Muscle layer of colon (tissue), 2 donors: ENCODE measurements around the gene ANGEL2.

Experiments
- H3K27ac ChIP-seq: one replicate; pipeline ENCODE4 v1.7.0; 2013; ENCODE audit warnings: low read depth, mild to moderate bottlenecking, low read length, moderate library complexity
- H3K27me3 ChIP-seq, 2 donors: one replicate each; pipeline ENCODE4 v1.7.0; 2013; ENCODE audit warnings: low read length in 2 of 2, mild to moderate bottlenecking in 2 of 2; ENCODE audit not compliant: insufficient read depth in 2 of 2, control insufficient read depth in 1 of 2
- H3K36me3 ChIP-seq: one replicate; pipeline ENCODE4 v1.7.0; 2013; ENCODE audit warnings: mild to moderate bottlenecking, low read length; ENCODE audit not compliant: insufficient read depth
- H3K4me1 ChIP-seq: one replicate; pipeline ENCODE4 v1.7.0; 2013; ENCODE audit warnings: mild to moderate bottlenecking, low read length; ENCODE audit not compliant: insufficient read depth
- H3K4me3 ChIP-seq, 2 donors: one replicate each; pipeline ENCODE4 v1.7.0; 2013; ENCODE audit warnings: low read length in 2 of 2, low read depth in 1 of 2, mild to moderate bottlenecking in 1 of 2, moderate library complexity in 1 of 2
- H3K9ac ChIP-seq: one replicate; pipeline ENCODE4 v1.7.0; 2013; ENCODE audit warnings: low read length
- H3K9me3 ChIP-seq: one replicate; pipeline ENCODE4 v1.7.0; 2013; ENCODE audit warnings: mild to moderate bottlenecking, low read length
- donor health status: abdominal sarcoma.
- donor health status: Adenocarcinoma of cecum.

The ANGEL2 gene, protein sequence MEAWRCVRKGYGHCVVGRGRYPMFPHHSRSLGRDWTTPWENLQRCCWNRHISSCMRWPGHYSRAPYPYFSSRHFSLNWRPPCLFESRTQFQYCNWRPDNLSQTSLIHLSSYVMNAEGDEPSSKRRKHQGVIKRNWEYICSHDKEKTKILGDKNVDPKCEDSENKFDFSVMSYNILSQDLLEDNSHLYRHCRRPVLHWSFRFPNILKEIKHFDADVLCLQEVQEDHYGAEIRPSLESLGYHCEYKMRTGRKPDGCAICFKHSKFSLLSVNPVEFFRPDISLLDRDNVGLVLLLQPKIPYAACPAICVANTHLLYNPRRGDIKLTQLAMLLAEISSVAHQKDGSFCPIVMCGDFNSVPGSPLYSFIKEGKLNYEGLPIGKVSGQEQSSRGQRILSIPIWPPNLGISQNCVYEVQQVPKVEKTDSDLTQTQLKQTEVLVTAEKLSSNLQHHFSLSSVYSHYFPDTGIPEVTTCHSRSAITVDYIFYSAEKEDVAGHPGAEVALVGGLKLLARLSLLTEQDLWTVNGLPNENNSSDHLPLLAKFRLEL

DNA sequence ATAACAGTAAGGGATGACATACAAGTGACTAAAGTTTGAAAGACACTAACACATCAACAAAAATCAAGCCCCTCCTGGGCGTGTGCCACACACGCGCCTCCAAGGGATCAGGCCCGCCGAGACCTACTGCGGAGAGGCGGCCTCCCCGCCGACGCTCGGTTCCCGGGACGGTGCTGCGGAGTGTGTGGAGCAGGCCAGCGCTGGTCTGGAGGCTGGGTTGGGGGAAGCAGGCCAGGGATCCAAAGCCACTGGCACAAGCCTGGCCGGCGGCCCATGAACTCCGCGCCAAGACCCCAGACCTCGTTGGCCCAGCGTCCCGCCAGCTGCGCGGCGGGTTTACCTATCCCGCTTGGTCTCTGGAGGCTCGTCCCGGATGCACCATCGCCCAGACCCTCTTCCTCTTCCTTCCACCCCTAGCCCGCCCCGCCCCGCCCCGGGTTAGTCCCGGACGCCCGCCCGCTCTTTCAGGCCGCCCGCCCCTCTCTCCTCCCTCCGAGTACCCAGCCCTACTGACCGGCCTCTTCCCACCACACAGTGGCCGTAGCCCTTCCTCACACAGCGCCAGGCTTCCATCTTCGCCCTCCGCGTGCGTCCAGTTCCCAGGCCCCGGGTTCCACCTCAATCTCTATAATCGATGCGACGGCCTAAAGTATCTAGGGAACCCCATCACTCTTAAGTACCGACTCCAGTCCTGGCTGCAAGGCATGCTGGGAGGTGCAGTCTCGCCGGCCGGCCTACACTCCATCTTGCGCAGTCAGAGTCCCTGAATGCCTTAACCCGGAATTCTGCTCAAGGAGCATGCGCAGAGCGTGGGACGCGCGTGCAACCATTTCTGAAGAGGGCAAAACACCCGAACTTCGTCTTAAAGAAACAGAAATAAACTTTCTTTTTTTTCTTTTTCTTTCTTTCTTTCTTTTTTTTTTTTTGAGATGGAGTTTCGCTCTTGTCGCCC lies at the start of gene ANGEL2:
ANGEL2 (minus strand) TSS at position 769 of the 952 bp plus-strand sequence; CDS start at position 573, 196 bp downstream.
- H3K9me3 ChIP-seq, result no peaks in the 10 kb centered on the region
- H3K4me3 ChIP-seq, result peak within 1 kb of the TSS; percentile 45 to 80
- H3K27ac ChIP-seq, result peak within 1 kb of the TSS; percentile 87
- peak within 1 kb of the TSS; percentile 82 for H3K9ac ChIP-seq
- peaks cover 14% of the 10 kb centered on the region for H3K36me3 ChIP-seq
- H3K4me1 ChIP-seq, result peaks cover 5% of the 10 kb centered on the region
- H3K27me3 ChIP-seq, result no peaks in the 10 kb centered on the region

DNA sequence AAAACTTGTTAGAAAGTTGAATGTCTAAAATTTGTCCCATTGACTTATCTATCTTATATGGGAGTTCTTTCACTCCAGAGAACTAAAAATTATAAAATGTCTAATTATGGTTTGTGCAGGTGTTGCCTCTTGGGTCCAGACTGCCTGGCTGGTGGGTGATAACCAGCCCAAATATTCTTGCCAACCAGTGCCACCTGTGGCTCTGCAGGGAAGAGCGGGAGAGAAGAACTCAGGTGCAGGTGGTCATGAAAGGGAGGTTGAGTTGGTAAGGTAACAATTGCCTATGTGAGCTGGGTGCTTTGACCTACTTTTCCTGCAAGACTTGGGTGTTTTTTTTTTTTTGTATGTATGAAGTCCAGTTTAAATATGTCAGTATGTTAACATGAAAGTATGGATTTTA lies 45.6 kb upstream of the ANGEL2 start:
- H3K4me3 ChIP-seq, result no peak overlapping the region
- H3K36me3 ChIP-seq, result no peaks in the 10 kb centered on the region
- no peak overlapping the region for H3K27ac ChIP-seq
- no peak overlapping the region for H3K9ac ChIP-seq
- no peaks in the 10 kb centered on the region for H3K27me3 ChIP-seq
- H3K9me3 ChIP-seq, result no peaks in the 10 kb centered on the region
- H3K4me1 ChIP-seq, result no peaks in the 10 kb centered on the region

DNA sequence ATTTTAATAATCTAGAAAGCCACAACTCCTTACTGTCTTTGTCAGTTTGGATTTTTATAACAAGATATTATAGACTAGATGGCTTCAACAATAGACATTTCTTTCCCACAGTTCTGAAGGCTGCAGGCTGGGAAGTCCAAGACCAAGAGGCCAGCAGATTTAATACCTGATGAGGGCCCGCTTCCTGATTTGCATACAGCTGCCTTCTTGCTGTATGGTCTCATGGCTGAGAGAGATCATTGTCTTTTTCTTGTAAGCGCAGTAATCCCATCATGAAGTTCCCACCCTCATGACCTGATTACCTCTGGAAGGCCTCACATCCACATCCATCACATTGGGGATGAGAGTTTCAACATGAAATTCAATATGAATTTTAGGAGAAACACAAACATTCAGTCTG lies 45.2 kb upstream of the ANGEL2 start:
- no peaks in the 10 kb centered on the region for H3K4me1 ChIP-seq
- no peak overlapping the region for H3K9ac ChIP-seq
- H3K4me3 ChIP-seq, result no peak overlapping the region
- H3K9me3 ChIP-seq, result no peaks in the 10 kb centered on the region
- H3K27ac ChIP-seq, result no peak overlapping the region
- H3K36me3 ChIP-seq, result no peaks in the 10 kb centered on the region
- H3K27me3 ChIP-seq, result no peaks in the 10 kb centered on the region

DNA sequence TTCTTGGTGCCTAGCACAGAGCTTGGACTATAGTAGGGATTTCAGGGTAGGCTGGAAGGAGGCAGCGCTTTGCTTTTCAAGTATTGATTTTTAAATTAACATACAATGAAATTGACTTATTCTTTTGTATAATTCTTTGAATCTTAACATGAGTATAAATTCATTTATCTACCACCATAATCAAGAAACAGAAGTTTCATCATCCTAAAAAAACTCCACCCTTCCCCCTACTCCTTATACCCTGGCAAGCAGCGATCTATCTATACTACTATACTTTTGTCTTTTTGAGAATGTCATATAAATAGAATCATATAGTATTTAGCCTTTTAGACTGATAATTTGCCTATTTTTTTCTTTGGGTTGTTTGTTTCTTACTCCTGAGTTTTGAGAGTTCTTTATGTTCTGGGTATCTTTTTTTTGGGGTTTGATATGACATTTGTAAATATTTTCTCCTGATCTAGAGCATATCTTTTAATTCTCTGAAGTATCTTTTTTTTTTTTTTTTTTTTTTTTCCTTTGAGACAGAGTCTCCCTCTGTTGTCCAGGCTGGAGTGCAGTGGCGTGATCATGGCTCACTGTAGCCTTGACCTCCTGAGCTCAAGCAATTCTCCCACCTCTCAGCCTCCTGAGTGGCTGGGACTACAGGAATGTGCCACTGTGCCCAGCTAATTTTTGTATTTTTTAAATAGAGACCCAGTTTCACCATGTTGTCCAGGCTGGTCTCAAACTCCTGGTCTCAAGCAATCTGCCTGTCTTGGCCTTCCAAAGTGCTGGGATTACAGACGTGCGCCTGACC lies 41.8 kb upstream of the ANGEL2 start:
- Histone ChIP-seq H3K4me3 (no peak overlapping the region), H3K27me3 (no peaks in the 10 kb centered on the region), H3K4me1 (peaks cover 11% of the 10 kb centered on the region), H3K9me3 (no peaks in the 10 kb centered on the region), H3K9ac (no peak overlapping the region), H3K27ac (no peak overlapping the region), H3K36me3 (no peaks in the 10 kb centered on the region)

DNA sequence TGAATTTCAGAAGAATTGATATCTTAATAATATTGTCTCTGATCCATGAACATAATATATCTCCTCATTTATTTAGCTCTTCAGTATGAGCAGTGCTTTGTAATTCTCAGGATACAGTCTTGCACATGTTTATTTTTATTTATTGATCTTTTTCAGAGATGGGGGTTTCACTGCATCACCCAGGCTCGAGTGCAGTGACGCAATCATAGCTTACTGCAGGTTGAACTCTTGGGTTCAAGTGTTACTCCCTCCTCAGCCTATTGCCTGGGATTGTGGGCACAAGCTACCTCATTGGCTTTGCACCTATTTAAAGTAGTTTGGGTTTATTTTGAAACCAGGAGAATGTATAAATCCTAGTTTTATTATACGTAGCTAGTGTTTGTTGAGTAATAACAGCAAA lies 40.1 kb upstream of the ANGEL2 start:
- H3K27me3 ChIP-seq, result no peaks in the 10 kb centered on the region
- H3K9ac ChIP-seq, result no peak overlapping the region
- no peaks in the 10 kb centered on the region for H3K36me3 ChIP-seq
- no peak overlapping the region for H3K27ac ChIP-seq
- peaks cover 18% of the 10 kb centered on the region for H3K4me1 ChIP-seq
- H3K4me3 ChIP-seq, result no peak overlapping the region
- H3K9me3 ChIP-seq, result no peaks in the 10 kb centered on the region

DNA sequence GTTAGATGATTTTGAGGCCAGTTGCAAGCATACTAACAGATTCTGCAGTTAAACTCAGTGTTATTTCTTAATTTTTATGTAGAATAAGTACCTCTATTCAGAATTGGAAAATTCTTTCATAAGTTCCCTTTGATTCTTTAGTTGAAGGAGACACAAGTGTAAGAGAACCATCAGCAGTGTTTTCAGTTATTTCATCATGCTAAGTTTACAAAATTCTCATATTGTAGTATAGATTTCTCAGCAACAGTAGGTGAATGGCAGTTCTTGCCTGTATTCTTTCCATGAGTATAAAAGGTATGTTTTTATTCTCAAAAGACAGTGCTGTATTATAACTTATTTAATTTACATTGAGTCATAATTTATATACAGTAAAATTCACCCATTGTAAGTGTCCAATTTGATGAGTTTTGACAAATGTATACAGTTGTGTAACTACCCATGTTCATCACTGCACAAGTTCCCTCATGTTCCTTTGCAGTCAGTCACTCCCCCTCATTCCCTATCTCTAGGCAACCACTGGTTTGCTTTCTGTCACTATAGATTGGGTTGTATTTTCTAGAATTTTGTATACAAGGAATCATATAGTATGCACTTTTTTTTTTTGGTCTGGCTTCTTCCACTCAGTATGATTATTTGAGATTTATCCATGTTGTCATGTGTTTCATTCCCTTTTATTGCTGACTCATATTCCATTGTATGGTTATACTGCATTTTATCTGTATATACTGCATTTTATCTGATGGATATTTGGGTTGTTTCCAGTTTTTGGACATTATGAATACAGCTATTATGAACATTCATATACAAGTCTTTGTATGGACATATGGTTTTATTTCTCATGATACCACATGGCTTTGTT lies 39.3 kb upstream of the ANGEL2 start:
- Histone ChIP-seq H3K4me3 (no peak overlapping the region), H3K9ac (no peak overlapping the region), H3K4me1 (peaks cover 25% of the 10 kb centered on the region), H3K27me3 (no peaks in the 10 kb centered on the region), H3K36me3 (no peaks in the 10 kb centered on the region), H3K9me3 (no peaks in the 10 kb centered on the region), H3K27ac (no peak overlapping the region)

DNA sequence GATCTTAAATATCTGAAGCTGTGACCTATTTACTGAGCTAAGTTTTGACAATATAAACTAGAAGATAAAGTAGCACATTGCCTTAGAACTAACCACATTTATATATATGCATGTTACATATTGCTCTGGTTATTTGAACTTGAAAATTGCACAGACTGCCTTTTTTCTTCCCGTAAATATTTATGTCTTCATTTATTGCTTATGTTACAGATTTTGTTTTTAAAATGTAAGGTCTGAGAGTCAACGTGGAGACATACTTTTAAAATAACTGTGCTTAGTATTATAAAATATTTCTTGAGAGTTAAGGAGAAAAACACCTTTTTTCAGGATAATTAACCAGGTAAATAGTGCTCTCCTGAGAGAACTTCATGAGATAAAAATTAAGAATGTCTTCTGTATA lies 38.5 kb upstream of the ANGEL2 start:
- Histone ChIP-seq H3K4me3 (no peak overlapping the region), H3K27ac (no peak overlapping the region), H3K36me3 (no peaks in the 10 kb centered on the region), H3K9ac (no peak overlapping the region), H3K27me3 (no peaks in the 10 kb centered on the region), H3K4me1 (peaks cover 25% of the 10 kb centered on the region), H3K9me3 (no peaks in the 10 kb centered on the region)

DNA sequence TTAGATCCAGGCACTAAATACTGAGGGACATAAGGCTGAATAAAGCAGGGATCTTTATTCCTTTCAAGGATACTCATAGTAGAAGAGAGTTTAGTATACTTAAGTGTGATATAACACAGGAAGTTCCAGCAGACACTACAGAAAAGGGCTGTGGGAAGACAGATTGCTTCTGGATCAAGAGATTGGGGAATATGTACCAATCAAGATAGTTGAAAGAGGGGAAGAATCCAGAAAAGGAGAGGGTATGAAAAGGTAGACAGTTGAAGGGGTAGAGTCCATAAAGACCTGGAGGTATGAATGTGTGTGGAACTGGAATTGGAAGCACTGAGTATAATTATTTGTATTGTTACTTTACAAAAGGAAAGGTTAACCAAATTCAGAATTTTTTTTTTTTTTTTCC lies 37.8 kb upstream of the ANGEL2 start:
- H3K9ac ChIP-seq, result no peak overlapping the region
- peaks cover 25% of the 10 kb centered on the region for H3K4me1 ChIP-seq
- no peak overlapping the region for H3K4me3 ChIP-seq
- H3K27me3 ChIP-seq, result no peaks in the 10 kb centered on the region
- H3K27ac ChIP-seq, result no peak overlapping the region
- H3K36me3 ChIP-seq, result no peaks in the 10 kb centered on the region
- H3K9me3 ChIP-seq, result no peaks in the 10 kb centered on the region

DNA sequence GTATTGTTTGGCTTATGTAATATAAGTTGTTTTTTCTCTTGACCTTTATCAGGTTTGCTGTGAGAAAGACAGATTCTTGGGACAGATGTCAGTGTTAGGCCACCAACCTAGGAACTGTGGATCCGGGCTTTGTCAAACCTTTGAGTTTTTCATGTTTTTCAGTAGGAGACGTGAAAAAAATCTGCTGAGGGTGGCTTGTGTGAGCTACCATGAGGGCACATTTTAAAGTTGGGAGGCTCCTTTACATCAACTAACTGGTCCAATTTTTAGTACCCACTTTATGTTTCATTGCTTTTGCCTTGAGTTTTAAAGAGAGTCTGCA lies 36.2 kb upstream of the ANGEL2 start:
- H3K27ac ChIP-seq, result no peak overlapping the region
- H3K4me1 ChIP-seq, result peaks cover 25% of the 10 kb centered on the region
- no peaks in the 10 kb centered on the region for H3K27me3 ChIP-seq

DNA sequence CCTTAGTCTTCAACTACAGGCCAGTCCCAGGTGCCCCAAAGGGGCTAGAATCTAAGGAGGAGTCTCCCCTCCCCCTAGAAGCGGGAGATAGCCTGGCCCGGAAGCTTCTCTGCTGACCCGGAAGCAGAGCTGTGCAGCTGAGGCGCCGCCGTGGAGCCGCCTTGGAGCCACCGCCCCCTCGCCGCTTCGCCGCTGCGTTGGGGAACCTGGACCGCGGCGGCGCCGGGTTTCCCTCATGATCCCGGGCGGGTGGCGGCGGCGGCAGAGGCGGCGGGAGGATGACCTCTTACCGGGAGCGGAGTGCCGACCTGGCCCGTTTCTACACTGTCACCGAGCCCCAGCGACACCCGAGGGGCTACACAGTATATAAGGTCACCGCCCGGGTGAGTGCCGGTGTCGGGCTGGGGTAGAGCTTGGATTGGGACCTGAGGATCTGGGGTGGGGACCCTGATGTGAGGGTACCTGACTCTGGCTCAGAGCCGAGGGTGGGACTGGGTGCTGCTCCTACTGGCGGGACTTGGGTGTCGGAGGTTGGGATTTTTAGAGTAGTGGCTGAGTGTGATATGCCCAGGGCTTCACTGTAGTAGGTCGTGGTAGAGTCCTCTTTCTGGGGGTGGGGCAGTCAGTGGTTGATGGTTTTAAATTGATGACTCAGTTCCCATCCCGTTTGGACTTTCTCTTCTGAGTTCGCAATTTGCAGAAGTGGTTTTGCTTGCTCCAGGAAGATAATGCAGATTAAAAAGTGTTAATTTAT lies 35.6 kb upstream of the ANGEL2 start, which contains the start of gene RPS6KC1:
RPS6KC1 (plus strand) TSS at position 115 of the 754 bp plus-strand sequence; CDS start at position 279, 164 bp downstream.
- Histone ChIP-seq H3K36me3 (no peaks in the 10 kb centered on the region), H3K27me3 (no peaks in the 10 kb centered on the region), H3K4me3 (peak within 1 kb of the TSS; percentile 70 to 98), H3K4me1 (peaks cover 25% of the 10 kb centered on the region), H3K9me3 (no peaks in the 10 kb centered on the region), H3K27ac (peak within 1 kb of the TSS; percentile 55), H3K9ac (peak within 1 kb of the TSS; percentile 63)

More for the DNA sequence above, 36.2 kb upstream of the ANGEL2 start:
- Histone ChIP-seq H3K9me3 (no peaks in the 10 kb centered on the region), H3K36me3 (no peaks in the 10 kb centered on the region), H3K4me3 (peak overlapping the region; percentile 70 to 98), H3K9ac (peak overlapping the region; percentile 58)
